Endothelial cell (in vitro differentiated cells): ENCODE data around the gene CLCC1. TPM values are rescaled to one million over a fixed set of nuclear protein-coding genes. Genes with fewer than 3 reads are reported as not detected.

Experiments
- DNase-seq: peaks from one replicate; pipeline ENCODE4 v3.0.0; 2021; ENCODE audit warnings: low spot score
- H3K27ac Mint-ChIP-seq: one replicate; pipeline ENCODE4 v1.8.0; 2021; ENCODE audit warnings: mixed read lengths, inconsistent platforms; ENCODE audit not compliant: unreplicated experiment
- H3K27me3 Mint-ChIP-seq: one replicate; pipeline ENCODE4 v1.8.0; 2021; ENCODE audit warnings: mild to moderate bottlenecking, moderate library complexity, mixed read lengths, inconsistent platforms; ENCODE audit not compliant: unreplicated experiment
- H3K36me3 Mint-ChIP-seq: one replicate; pipeline ENCODE4 v1.8.0; 2021; ENCODE audit warnings: mild to moderate bottlenecking, low read depth, mixed read lengths, inconsistent platforms; ENCODE audit not compliant: unreplicated experiment
- H3K4me1 Mint-ChIP-seq: one replicate; pipeline ENCODE4 v1.8.0; 2021; ENCODE audit warnings: mild to moderate bottlenecking, mixed read lengths, inconsistent platforms; ENCODE audit not compliant: unreplicated experiment
- H3K4me3 Mint-ChIP-seq: one replicate; pipeline ENCODE4 v1.8.0; 2021; ENCODE audit warnings: mild to moderate bottlenecking, mixed read lengths, inconsistent platforms; ENCODE audit not compliant: unreplicated experiment
- H3K9me3 Mint-ChIP-seq: one replicate; pipeline ENCODE4 v1.8.0; 2021; ENCODE audit warnings: mixed read lengths, inconsistent platforms; ENCODE audit not compliant: unreplicated experiment
- total RNA-seq: library from RNA; stranded (reverse); fragmentation: NEBNext Ultra II Directional; extraction: Animal tissue kit (Norgen Biotek cat#: 25700); gene quantifications from one replicate; pipeline ENCODE4 v1.2.1, GENCODE V29; 2021; ENCODE audit not compliant: unreplicated experiment
- TF ChIP-seq, protein P1 (sequence below): fragments of 200-600 bp; sonication (generic); IDR thresholded peaks from one replicate; pipeline ENCODE4 v1.5.0; 2021; ENCODE audit warnings: antibody characterized with exemption; ENCODE audit not compliant: unreplicated experiment

CLCC1 gene
- total RNA-seq, 1 donor from 2014 or later: 28.2 TPM

DNA sequence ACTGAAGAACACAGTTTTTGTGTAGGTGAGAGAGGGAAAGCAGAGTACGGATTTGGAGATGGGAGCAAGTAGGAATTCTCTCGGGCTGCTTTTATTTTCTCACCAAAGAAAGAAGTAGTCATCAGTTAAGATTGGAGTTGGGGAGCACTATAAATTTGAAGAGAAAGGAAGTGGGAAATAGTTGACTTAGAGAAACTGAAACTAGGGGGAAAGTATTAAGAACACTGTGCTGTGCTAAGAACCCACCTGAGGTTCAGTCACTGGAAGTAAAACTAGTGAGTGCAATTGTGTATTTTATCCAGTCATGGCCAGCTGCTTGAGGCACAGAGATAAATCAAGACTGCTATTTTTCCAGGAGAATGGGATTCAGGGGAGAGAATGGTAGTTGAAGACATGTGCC, 37.4 kb downstream of the CLCC1 start:
- DNase-seq: no peak
- peaks cover 4% of the 10 kb centered on the region for H3K36me3 Mint-ChIP-seq
- H3K4me3 Mint-ChIP-seq: no peak overlapping the region
- TF ChIP-seq, protein P1, sequence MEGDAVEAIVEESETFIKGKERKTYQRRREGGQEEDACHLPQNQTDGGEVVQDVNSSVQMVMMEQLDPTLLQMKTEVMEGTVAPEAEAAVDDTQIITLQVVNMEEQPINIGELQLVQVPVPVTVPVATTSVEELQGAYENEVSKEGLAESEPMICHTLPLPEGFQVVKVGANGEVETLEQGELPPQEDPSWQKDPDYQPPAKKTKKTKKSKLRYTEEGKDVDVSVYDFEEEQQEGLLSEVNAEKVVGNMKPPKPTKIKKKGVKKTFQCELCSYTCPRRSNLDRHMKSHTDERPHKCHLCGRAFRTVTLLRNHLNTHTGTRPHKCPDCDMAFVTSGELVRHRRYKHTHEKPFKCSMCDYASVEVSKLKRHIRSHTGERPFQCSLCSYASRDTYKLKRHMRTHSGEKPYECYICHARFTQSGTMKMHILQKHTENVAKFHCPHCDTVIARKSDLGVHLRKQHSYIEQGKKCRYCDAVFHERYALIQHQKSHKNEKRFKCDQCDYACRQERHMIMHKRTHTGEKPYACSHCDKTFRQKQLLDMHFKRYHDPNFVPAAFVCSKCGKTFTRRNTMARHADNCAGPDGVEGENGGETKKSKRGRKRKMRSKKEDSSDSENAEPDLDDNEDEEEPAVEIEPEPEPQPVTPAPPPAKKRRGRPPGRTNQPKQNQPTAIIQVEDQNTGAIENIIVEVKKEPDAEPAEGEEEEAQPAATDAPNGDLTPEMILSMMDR: no peak
- H3K27ac Mint-ChIP-seq: no peak overlapping the region
- no peaks in the 10 kb centered on the region for H3K27me3 Mint-ChIP-seq
- H3K4me1 Mint-ChIP-seq: peaks cover 5% of the 10 kb centered on the region
- H3K9me3 Mint-ChIP-seq: no peaks in the 10 kb centered on the region

DNA sequence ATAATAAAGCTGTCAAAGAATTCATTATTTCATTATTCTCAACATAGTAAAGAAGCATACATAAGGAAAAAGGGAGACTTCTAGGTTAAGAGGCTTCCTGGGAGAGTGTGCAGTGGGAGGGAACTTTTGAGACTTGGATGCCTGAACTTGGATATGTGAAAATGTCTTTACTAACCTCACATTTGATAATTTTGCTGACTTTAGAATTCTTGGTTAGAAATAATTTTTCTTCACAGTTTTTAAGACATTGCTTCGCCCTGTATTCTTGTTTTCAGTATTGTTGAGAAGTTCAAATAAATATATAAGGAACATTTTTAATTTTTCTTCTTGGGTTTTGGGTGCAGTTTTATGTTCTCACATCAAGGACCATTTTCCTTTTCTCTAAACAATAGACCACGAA, 46.5 kb downstream of the CLCC1 start:
- no peak for DNase-seq
- H3K4me1 Mint-ChIP-seq: no peaks in the 10 kb centered on the region
- no peaks in the 10 kb centered on the region for H3K36me3 Mint-ChIP-seq
- no peak overlapping the region for H3K27ac Mint-ChIP-seq
- TF ChIP-seq, protein P1: no peak
- H3K9me3 Mint-ChIP-seq: no peaks in the 10 kb centered on the region
- peaks cover 3% of the 10 kb centered on the region for H3K27me3 Mint-ChIP-seq
- H3K4me3 Mint-ChIP-seq: no peak overlapping the region

Other genes starting within 250 kb of the CLCC1 start
- gene STXBP3, start 216.8 kb downstream of the CLCC1 start, total RNA-seq: 44.8 TPM
- gene AKNAD1, start 106.4 kb downstream of the CLCC1 start, total RNA-seq: not detected
- gene GPSM2, start 86.5 kb downstream of the CLCC1 start, total RNA-seq: 12.9 TPM
- 19.4 TPM for gene WDR47, start 78.6 kb upstream of the CLCC1 start, total RNA-seq
- gene TAF13, start 112.5 kb upstream of the CLCC1 start, total RNA-seq: 33.7 TPM
- 22.3 TPM for gene TMEM167B, start 127.3 kb upstream of the CLCC1 start, total RNA-seq
- gene ELAPOR1, start 150.6 kb upstream of the CLCC1 start, total RNA-seq: 0.26 TPM